WTC11 (cell line): ENCODE results near the gene MYO1H. TPM values are rescaled to one million over a fixed set of nuclear protein-coding genes. Genes with fewer than 3 reads are reported as not detected.

Experiments
- ATAC-seq: fragments of 200-7000 bp; cut with Tn5 transposase; 2 replicates; pipeline ENCODE4 v1.10.0; 2021; ENCODE audit warnings: mild to moderate bottlenecking, moderate library complexity
- CTCF ChIA-PET: fragments of 300-600 bp; sonication (Branson Sonifier 250); formaldehyde crosslinking; loops from one replicate; lab custom pipeline; 2021; ENCODE audit warnings: antibody characterized with exemption; lab: Charles Lee
- POLR2A ChIA-PET: fragments of 350-600 bp; sonication (Branson Sonifier 250); formaldehyde crosslinking; loops from one replicate; lab custom pipeline; 2021; ENCODE audit warnings: antibody characterized with exemption; lab: Charles Lee
- DNase-seq: peaks from one replicate; pipeline ENCODE4 v3.0.0; 2021; ENCODE audit warnings: low spot score
- H3K27ac Mint-ChIP-seq: 2 replicates; pipeline ENCODE4 v1.8.0; 2021; ENCODE audit warnings: mixed read lengths
- H3K27me3 Mint-ChIP-seq: 2 replicates; pipeline ENCODE4 v1.8.0; 2021; ENCODE audit warnings: low read depth, mild to moderate bottlenecking, moderate library complexity, mixed read lengths
- H3K36me3 Mint-ChIP-seq: 2 replicates; pipeline ENCODE4 v1.8.0; 2021; ENCODE audit warnings: mixed read lengths
- H3K4me1 Mint-ChIP-seq: 2 replicates; pipeline ENCODE4 v1.8.0; 2022; ENCODE audit warnings: mixed read lengths
- H3K4me3 Mint-ChIP-seq: 2 replicates; pipeline ENCODE4 v1.8.0; 2021; ENCODE audit warnings: mild to moderate bottlenecking, moderate library complexity, mixed read lengths
- H3K9me3 Mint-ChIP-seq: 2 replicates; pipeline ENCODE4 v1.8.0; 2021; ENCODE audit warnings: mixed read lengths
- ATF2 ChIP-seq: sonication (generic); formaldehyde crosslinking; IDR thresholded peaks from 2 replicates; pipeline ENCODE4 v1.8.1; 2022; ENCODE audit warnings: low read depth, missing genetic modification reagents, borderline replicate concordance
- CBFB ChIP-seq: sonication (generic); formaldehyde crosslinking; IDR thresholded peaks from 2 replicates; pipeline ENCODE4 v1.8.1; 2022; ENCODE audit warnings: mild to moderate bottlenecking, low read depth, missing genetic modification reagents
- CREM ChIP-seq: sonication (generic); formaldehyde crosslinking; IDR thresholded peaks from 2 replicates; pipeline ENCODE4 v1.8.1; 2022; ENCODE audit warnings: mild to moderate bottlenecking, missing genetic modification reagents, moderate library complexity
- E2F5 ChIP-seq: sonication (generic); formaldehyde crosslinking; IDR thresholded peaks from 2 replicates; pipeline ENCODE4 v1.8.1; 2022; ENCODE audit warnings: mild to moderate bottlenecking, moderate library complexity, missing genetic modification reagents
- JUN ChIP-seq: sonication (generic); formaldehyde crosslinking; IDR thresholded peaks from 2 replicates; pipeline ENCODE4 v1.8.0; 2023; ENCODE audit warnings: mild to moderate bottlenecking, missing genetic modification reagents
- NFE2L1 ChIP-seq: sonication (generic); formaldehyde crosslinking; IDR thresholded peaks from 2 replicates; pipeline ENCODE4 v1.8.1; 2023; ENCODE audit warnings: missing genetic modification reagents
- NR2C2 ChIP-seq: sonication (generic); formaldehyde crosslinking; IDR thresholded peaks from 2 replicates; pipeline ENCODE4 v1.8.0; 2022; ENCODE audit warnings: mild to moderate bottlenecking, missing genetic modification reagents
- OVOL2 ChIP-seq: fragments of 250-450 bp; sonication (Bioruptor Pico); IDR thresholded peaks from 2 replicates; pipeline ENCODE4 v1.9.0; 2021; ENCODE audit warnings: mild to moderate bottlenecking, borderline replicate concordance
- PRRX2 ChIP-seq: fragments of 250-450 bp; sonication (Bioruptor Pico); IDR thresholded peaks from 2 replicates; pipeline ENCODE4 v1.8.0; 2021; ENCODE audit warnings: mild to moderate bottlenecking
- SMAD3 ChIP-seq: sonication (generic); formaldehyde crosslinking; IDR thresholded peaks from 2 replicates; pipeline ENCODE4 v1.8.0; 2022; ENCODE audit warnings: missing genetic modification reagents, mild to moderate bottlenecking, borderline replicate concordance
- SOX15 ChIP-seq: fragments of 250-450 bp; sonication (Bioruptor Pico); IDR thresholded peaks from 2 replicates; pipeline ENCODE4 v1.9.0; 2021; ENCODE audit warnings: mild to moderate bottlenecking
- SP1 ChIP-seq: sonication (generic); formaldehyde crosslinking; conservative IDR thresholded peaks from 2 replicates; pipeline ENCODE4 v1.8.1; 2022; ENCODE audit warnings: missing genetic modification reagents
- TCF7 ChIP-seq: sonication (generic); formaldehyde crosslinking; IDR thresholded peaks from 2 replicates; pipeline ENCODE4 v1.8.0; 2022; ENCODE audit warnings: mild to moderate bottlenecking, low read depth, missing genetic modification reagents, moderate library complexity
- TEAD1 ChIP-seq: sonication (generic); formaldehyde crosslinking; IDR thresholded peaks from 2 replicates; pipeline ENCODE4 v1.8.0; 2022; ENCODE audit warnings: mild to moderate bottlenecking, missing genetic modification reagents
- ZBTB21 ChIP-seq: sonication (generic); formaldehyde crosslinking; IDR thresholded peaks from 2 replicates; pipeline ENCODE4 v1.8.1; 2023; ENCODE audit warnings: mild to moderate bottlenecking, missing genetic modification reagents, borderline replicate concordance
- ZMAT4 ChIP-seq: fragments of 250-450 bp; sonication (Bioruptor Pico); IDR thresholded peaks from 2 replicates; pipeline ENCODE4 v1.9.0; 2021; ENCODE audit warnings: mild to moderate bottlenecking
- ZNF232 ChIP-seq: sonication (generic); formaldehyde crosslinking; IDR thresholded peaks from 2 replicates; pipeline ENCODE4 v1.8.0; 2022; ENCODE audit warnings: mild to moderate bottlenecking, missing genetic modification reagents
- ZNF263 ChIP-seq: sonication (generic); formaldehyde crosslinking; IDR thresholded peaks from 2 replicates; pipeline ENCODE4 v1.8.1; 2022; ENCODE audit warnings: low read depth, mild to moderate bottlenecking, moderate library complexity, missing genetic modification reagents
- total RNA-seq: library from RNA; stranded (reverse); gene quantifications from 3 replicates; pipeline ENCODE4 v1.2.3, GENCODE V29; 2021
- TF ChIP-seq, protein P1 (sequence below): sonication (generic); formaldehyde crosslinking; IDR thresholded peaks from 2 replicates; pipeline ENCODE4 v1.8.1; 2023; ENCODE audit warnings: mild to moderate bottlenecking, missing genetic modification reagents, moderate library complexity
- TF ChIP-seq, protein P2 (sequence below): sonication (generic); formaldehyde crosslinking; IDR thresholded peaks from 2 replicates; pipeline ENCODE4 v1.8.0; 2022; ENCODE audit warnings: mild to moderate bottlenecking, missing genetic modification reagents
- TF ChIP-seq, protein P3 (sequence below): sonication (generic); formaldehyde crosslinking; IDR thresholded peaks from 2 replicates; pipeline ENCODE4 v1.8.0; 2023; ENCODE audit warnings: missing genetic modification reagents
- TF ChIP-seq, protein P4 (sequence below): sonication (generic); formaldehyde crosslinking; IDR thresholded peaks from 2 replicates; pipeline ENCODE4 v1.8.1; 2022; ENCODE audit warnings: missing genetic modification reagents, borderline replicate concordance

MYO1H gene
- total RNA-seq, 1 experiment from 2014 or later: 0.44 TPM

DNA sequence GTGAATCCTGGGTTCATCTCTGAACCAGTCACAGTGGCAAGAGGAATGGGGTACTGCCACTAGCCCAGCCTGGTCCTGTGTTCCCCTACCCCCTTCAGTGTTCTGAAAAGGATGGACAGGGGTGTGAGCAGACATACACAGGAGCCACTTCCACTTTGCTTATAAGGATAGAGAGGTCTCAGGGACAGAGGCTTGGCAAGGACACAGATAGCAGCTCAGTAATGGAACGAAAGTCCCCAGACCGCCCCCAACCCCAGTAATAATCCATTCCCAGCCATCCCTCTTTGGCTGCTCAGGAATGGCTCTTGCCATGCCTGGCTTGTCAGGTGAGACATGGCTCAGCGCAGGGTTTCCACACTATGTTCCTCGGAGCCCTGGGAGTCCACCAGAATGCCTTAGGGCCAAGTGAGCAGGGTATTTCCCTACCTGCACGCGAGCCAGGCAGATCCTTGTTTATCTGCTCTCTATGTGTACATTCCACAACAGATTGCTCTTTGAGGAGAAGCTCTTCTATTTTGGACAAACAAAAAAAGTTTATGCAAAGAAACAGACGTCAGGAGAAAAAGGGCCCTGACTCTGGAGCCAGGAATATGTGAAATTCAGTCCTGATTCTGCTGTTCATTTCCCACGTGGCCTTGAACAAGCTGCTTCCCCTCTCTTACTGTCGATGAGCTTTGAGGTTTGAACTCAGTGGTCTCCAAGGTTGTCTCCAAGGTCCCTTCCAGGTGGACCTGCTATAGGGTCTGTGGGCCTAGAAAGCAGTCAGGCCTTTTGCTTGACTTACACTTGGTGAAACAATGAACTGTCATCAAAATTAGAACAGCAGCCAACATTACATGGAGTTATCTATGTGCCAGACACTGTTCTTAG is 139.7 kb downstream of the MYO1H start:
- POLR2A ChIA-PET: no interaction called here
- Mint-ChIP-seq H3K4me3 (no peak overlapping the region), H3K9me3 (no peaks in the 10 kb centered on the region), H3K36me3 (peaks cover 72% of the 10 kb centered on the region), H3K4me1 (no peaks in the 10 kb centered on the region), H3K27ac (no peak overlapping the region), H3K27me3 (no peaks in the 10 kb centered on the region)
- ATAC-seq (no peak), DNase-seq (no peak)
- TF ChIP-seq OVOL2 (CRISPR knock-in tag): no peak
- TF ChIP-seq ATF2 (CRISPR knock-in tag): no peak
- no peak for TF ChIP-seq SOX15 (CRISPR knock-in tag)
- no peak for TF ChIP-seq CBFB
- TF ChIP-seq ZNF232: no peak
- TF ChIP-seq ZBTB21 (CRISPR knock-in tag): no peak
- TF ChIP-seq NFE2L1: no peak
- TF ChIP-seq, protein P1, sequence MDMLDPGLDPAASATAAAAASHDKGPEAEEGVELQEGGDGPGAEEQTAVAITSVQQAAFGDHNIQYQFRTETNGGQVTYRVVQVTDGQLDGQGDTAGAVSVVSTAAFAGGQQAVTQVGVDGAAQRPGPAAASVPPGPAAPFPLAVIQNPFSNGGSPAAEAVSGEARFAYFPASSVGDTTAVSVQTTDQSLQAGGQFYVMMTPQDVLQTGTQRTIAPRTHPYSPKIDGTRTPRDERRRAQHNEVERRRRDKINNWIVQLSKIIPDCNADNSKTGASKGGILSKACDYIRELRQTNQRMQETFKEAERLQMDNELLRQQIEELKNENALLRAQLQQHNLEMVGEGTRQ: no peak
- no peak for TF ChIP-seq JUN (CRISPR knock-in tag)
- TF ChIP-seq ZNF263 (CRISPR knock-in tag): no peak
- no peak for TF ChIP-seq CREM (CRISPR knock-in tag)
- TF ChIP-seq, protein P2, sequence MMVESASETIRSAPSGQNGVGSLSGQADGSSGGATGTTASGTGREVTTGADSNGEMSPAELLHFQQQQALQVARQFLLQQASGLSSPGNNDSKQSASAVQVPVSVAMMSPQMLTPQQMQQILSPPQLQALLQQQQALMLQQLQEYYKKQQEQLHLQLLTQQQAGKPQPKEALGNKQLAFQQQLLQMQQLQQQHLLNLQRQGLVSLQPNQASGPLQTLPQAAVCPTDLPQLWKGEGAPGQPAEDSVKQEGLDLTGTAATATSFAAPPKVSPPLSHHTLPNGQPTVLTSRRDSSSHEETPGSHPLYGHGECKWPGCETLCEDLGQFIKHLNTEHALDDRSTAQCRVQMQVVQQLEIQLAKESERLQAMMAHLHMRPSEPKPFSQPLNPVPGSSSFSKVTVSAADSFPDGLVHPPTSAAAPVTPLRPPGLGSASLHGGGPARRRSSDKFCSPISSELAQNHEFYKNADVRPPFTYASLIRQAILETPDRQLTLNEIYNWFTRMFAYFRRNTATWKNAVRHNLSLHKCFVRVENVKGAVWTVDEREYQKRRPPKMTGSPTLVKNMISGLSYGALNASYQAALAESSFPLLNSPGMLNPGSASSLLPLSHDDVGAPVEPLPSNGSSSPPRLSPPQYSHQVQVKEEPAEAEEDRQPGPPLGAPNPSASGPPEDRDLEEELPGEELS: no peak
- CTCF ChIA-PET: no interaction called here

GRCh38 chr12:109488051-109488665 is 140.5 kb downstream of the MYO1H start:
- ATAC-seq (no peak), DNase-seq (no peak)
- TF ChIP-seq TEAD1 (CRISPR knock-in tag) (no peak), TCF7 (no peak), SP1 (no peak), ZMAT4 (CRISPR knock-in tag) (no peak), NR2C2 (no peak), PRRX2 (CRISPR knock-in tag) (no peak), SMAD3 (CRISPR knock-in tag) (no peak), E2F5 (no peak)
- TF ChIP-seq, protein P3, sequence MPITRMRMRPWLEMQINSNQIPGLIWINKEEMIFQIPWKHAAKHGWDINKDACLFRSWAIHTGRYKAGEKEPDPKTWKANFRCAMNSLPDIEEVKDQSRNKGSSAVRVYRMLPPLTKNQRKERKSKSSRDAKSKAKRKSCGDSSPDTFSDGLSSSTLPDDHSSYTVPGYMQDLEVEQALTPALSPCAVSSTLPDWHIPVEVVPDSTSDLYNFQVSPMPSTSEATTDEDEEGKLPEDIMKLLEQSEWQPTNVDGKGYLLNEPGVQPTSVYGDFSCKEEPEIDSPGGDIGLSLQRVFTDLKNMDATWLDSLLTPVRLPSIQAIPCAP: no peak
- TF ChIP-seq, protein P4, sequence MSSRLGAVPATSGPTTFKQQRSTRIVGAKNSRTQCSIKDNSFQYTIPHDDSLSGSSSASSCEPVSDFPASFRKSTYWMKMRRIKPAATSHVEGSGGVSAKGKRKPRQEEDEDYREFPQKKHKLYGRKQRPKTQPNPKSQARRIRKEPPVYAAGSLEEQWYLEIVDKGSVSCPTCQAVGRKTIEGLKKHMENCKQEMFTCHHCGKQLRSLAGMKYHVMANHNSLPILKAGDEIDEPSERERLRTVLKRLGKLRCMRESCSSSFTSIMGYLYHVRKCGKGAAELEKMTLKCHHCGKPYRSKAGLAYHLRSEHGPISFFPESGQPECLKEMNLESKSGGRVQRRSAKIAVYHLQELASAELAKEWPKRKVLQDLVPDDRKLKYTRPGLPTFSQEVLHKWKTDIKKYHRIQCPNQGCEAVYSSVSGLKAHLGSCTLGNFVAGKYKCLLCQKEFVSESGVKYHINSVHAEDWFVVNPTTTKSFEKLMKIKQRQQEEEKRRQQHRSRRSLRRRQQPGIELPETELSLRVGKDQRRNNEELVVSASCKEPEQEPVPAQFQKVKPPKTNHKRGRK (CRISPR knock-in tag): no peak
- Mint-ChIP-seq H3K27me3 (no peaks in the 10 kb centered on the region), H3K36me3 (peaks cover 74% of the 10 kb centered on the region), H3K4me3 (no peak overlapping the region), H3K4me1 (no peaks in the 10 kb centered on the region), H3K27ac (no peak overlapping the region), H3K9me3 (no peaks in the 10 kb centered on the region)
- ChIA-PET CTCF (no interaction called here), POLR2A (no interaction called here)
